Neural progenitor cell (in vitro differentiated cells): Measurements from ENCODE around the gene TRIOBP.

ENCODE experiments used
- CTCF ChIP-seq: fragments of 200-600 bp; sonication (generic); IDR thresholded peaks from 2 replicates; pipeline ENCODE4 v1.5.1; 2017; ENCODE audit warnings: antibody characterized with exemption, mild to moderate bottlenecking
- EZH2 ChIP-seq: fragments of 200-600 bp; sonication (generic); IDR thresholded peaks from 2 replicates; pipeline ENCODE4 v1.6.1; 2017; ENCODE audit warnings: antibody characterized with exemption, mild to moderate bottlenecking, moderate library complexity

- TF ChIP-seq CTCF (no peak), EZH2 (no peak)
Measured at GRCh38 chr22:37792494-37792893, 95.6 kb downstream of the TRIOBP start.
